Measurements from ENCODE around the gene EVA1C. TPM values are rescaled to one million over a fixed set of nuclear protein-coding genes. Genes with fewer than 3 reads are reported as not detected.

Gene EVA1C
- total and polyA plus RNA-seq, 10 of the 15 experiments (the other 5 are each of a cell fraction or from before 2014, with no cell fraction given) = 0.13 to 0.56 (median 0.34) TPM; not detected in 7

DNA sequence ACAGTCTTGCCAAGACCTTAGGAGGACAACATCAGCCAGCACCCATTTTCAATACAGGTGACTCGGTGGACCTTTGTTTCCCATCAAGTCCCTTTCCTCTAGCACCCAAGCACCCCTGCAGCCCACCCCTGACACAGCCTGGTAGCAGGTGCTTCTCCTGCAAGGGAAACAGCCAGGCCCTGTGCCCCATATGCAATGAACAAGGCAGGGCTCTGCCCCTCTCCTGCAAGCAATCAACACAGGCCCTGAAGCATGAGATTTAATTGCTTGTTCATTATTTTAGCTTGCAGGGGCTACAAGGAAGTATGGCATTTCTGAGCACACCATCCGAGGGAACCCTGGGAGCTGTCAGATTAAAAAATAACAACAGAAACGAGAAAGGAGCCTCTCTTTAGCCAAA is 137.4 kb downstream of the EVA1C start (continued):
- TF ChIP-seq, protein P1, sequence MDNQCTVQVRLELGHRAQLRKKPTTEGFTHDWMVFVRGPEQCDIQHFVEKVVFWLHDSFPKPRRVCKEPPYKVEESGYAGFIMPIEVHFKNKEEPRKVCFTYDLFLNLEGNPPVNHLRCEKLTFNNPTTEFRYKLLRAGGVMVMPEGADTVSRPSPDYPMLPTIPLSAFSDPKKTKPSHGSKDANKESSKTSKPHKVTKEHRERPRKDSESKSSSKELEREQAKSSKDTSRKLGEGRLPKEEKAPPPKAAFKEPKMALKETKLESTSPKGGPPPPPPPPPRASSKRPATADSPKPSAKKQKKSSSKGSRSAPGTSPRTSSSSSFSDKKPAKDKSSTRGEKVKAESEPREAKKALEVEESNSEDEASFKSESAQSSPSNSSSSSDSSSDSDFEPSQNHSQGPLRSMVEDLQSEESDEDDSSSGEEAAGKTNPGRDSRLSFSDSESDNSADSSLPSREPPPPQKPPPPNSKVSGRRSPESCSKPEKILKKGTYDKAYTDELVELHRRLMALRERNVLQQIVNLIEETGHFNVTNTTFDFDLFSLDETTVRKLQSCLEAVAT (IDR thresholded peaks at IDR 0.05) = no peak
- no peak for TF ChIP-seq JUNB (IDR thresholded peaks at IDR 0.05)

DNA sequence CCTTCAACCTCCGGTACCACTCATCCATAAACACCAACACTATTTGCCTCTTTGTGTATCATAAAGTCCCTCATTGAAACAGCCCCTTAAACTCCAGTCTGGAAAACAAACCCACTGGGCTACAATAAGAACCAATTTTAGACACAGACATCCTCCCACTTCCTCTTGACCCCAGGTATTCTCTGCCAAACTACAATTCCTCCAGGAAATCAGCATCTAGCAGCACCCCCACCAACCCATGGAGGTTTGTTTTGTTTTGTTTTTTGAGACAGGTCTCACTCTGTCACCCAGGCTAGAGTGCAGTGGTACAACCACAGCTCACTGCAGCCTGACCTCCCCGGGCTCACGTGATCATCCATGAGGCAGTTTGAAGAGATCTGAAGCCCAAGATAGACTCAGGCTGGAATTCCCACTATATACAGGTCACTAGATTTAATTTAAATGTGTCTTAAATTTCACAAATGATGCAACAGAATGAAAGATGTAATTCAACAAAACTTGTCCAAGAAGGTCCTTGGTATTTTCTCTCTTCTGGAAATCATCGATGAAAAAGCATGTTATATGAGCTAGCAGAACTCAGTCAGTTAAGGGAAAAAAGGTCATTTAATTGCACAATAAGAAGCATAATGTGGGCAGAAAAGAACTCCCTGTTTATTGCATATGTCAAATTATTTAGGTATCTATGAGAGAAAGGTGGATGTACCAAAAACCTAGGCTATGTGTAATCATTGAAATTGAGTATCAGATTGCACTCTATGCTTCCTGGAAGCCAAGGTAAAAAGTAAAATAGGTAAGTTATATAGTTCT is 142.5 kb downstream of the EVA1C start:
- RAD21 ChIA-PET (ENCODE audit: unreplicated experiment) = no interaction called here
- CTCF ChIA-PET = interaction anchor here (0.7 kb wide), 1 partner anchor 9 kb away, joined by 3 read pairs; no protein-coding TSS in a partner anchor
- Histone ChIP-seq H3K27me3 (replicated peaks in 1 of 2; ENCODE audit: control insufficient read depth in 2 of 2, insufficient read depth in 2 of 2, low read length in 1 of 2) (no peaks in the 10 kb centered on the region), H4K20me1 (ENCODE audit: control insufficient read depth, insufficient read depth) (no peaks in the 10 kb centered on the region), H3K79me2 (ENCODE audit: control insufficient read depth, insufficient read depth, low read length) (no peaks in the 10 kb centered on the region), H3K4me3 (no peak overlapping the region), H3K27ac (ENCODE audit: control insufficient read depth, insufficient read depth) (no peak overlapping the region), H3K4me2 (ENCODE audit: control insufficient read depth, insufficient read depth) (no peak overlapping the region), H3K9me3 (replicated peaks; ENCODE audit: control insufficient read depth, insufficient read depth, low read length) (no peaks in the 10 kb centered on the region), H2AFZ (ENCODE audit: control insufficient read depth, low read depth, low read length) (no peak overlapping the region), H3K36me3 (ENCODE audit: control insufficient read depth in 2 of 2, insufficient read depth in 2 of 2, low read length in 1 of 2) (no peaks in the 10 kb centered on the region), H3K9ac (ENCODE audit: control insufficient read depth, insufficient read depth, low read length) (no peak overlapping the region), H3K4me1 (ENCODE audit: control insufficient read depth, insufficient read depth, low read length) (no peaks in the 10 kb centered on the region)
- FAIRE-seq (no peak), DNase-seq (ENCODE audit: low read depth, low spot score) (no peak), ATAC-seq (no peak)
- in situ Hi-C loops (cut with MboI) (no loop called here), intact Hi-C loops (cut with micrococcal nuclease; ENCODE audit: unreplicated experiment) (no loop called here)
- 52% methylated on average over 4 of the region's 4 CpGs for WGBS (ENCODE audit: insufficient coverage, insufficient replicate concordance, low lambda C conversion rate, missing lambda C conversion rate)
- BruUV-seq (replicated peaks) = no TSS peak
- SMC1A ChIA-PET (ENCODE audit: uncharacterized antibody, unreplicated experiment) = no interaction called here
- POLR2A ChIA-PET = no interaction called here
- TF ChIP-seq, protein P2, sequence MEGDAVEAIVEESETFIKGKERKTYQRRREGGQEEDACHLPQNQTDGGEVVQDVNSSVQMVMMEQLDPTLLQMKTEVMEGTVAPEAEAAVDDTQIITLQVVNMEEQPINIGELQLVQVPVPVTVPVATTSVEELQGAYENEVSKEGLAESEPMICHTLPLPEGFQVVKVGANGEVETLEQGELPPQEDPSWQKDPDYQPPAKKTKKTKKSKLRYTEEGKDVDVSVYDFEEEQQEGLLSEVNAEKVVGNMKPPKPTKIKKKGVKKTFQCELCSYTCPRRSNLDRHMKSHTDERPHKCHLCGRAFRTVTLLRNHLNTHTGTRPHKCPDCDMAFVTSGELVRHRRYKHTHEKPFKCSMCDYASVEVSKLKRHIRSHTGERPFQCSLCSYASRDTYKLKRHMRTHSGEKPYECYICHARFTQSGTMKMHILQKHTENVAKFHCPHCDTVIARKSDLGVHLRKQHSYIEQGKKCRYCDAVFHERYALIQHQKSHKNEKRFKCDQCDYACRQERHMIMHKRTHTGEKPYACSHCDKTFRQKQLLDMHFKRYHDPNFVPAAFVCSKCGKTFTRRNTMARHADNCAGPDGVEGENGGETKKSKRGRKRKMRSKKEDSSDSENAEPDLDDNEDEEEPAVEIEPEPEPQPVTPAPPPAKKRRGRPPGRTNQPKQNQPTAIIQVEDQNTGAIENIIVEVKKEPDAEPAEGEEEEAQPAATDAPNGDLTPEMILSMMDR (IDR thresholded peaks at IDR 0.05 in 2 of 3, conservative IDR thresholded peaks at IDR 0.05 in 1 of 3; ENCODE audit: control insufficient read depth in 2 of 3, extremely low read depth in 1 of 3, insufficient read depth in 1 of 3, low read depth in 3 of 3, low read length in 3 of 3) = no peak
- no peak for TF ChIP-seq HDAC2 (IDR thresholded peaks at IDR 0.05)
- no peak for TF ChIP-seq KLF5 (IDR thresholded peaks at IDR 0.05; ENCODE audit: partially characterized antibody)
- TF ChIP-seq, protein P3, sequence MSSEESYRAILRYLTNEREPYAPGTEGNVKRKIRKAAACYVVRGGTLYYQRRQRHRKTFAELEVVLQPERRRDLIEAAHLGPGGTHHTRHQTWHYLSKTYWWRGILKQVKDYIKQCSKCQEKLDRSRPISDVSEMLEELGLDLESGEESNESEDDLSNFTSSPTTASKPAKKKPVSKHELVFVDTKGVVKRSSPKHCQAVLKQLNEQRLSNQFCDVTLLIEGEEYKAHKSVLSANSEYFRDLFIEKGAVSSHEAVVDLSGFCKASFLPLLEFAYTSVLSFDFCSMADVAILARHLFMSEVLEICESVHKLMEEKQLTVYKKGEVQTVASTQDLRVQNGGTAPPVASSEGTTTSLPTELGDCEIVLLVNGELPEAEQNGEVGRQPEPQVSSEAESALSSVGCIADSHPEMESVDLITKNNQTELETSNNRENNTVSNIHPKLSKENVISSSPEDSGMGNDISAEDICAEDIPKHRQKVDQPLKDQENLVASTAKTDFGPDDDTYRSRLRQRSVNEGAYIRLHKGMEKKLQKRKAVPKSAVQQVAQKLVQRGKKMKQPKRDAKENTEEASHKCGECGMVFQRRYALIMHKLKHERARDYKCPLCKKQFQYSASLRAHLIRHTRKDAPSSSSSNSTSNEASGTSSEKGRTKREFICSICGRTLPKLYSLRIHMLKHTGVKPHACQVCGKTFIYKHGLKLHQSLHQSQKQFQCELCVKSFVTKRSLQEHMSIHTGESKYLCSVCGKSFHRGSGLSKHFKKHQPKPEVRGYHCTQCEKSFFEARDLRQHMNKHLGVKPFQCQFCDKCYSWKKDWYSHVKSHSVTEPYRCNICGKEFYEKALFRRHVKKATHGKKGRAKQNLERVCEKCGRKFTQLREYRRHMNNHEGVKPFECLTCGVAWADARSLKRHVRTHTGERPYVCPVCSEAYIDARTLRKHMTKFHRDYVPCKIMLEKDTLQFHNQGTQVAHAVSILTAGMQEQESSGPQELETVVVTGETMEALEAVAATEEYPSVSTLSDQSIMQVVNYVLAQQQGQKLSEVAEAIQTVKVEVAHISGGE (CRISPR knock-in tag; IDR thresholded peaks at IDR 0.05) = no peak
- TF ChIP-seq POLR2AphosphoS2 (IDR thresholded peaks at IDR 0.05; ENCODE audit: low read depth, low read length) = no peak
- no peak for TF ChIP-seq IKZF1 (conservative IDR thresholded peaks at IDR 0.05)
- no peak for TF ChIP-seq SMAD1 (IDR thresholded peaks at IDR 0.05; ENCODE audit: low read depth, partially characterized antibody)
- no peak for TF ChIP-seq ZNF384 (IDR thresholded peaks at IDR 0.05; ENCODE audit: borderline replicate concordance, low read depth, low read length)
- TF ChIP-seq SMARCA5 (IDR thresholded peaks at IDR 0.05) = no peak
- no peak for TF ChIP-seq BCL11A (IDR thresholded peaks at IDR 0.05; ENCODE audit: low read depth, low read length)
- no peak for TF ChIP-seq GATAD2B (conservative IDR thresholded peaks at IDR 0.05; ENCODE audit: low read depth)
- TF ChIP-seq NR2C2 (IDR thresholded peaks at IDR 0.05; ENCODE audit: borderline replicate concordance, control insufficient read depth, insufficient read length, low read depth) = no peak
